GM12801 (cell line): Measurements from ENCODE around the gene USP15.

ENCODE experiments used
- TF ChIP-seq, protein P1 (sequence below): IDR thresholded peaks from one replicate; pipeline ENCODE4 v1.5.1; 2011; ENCODE audit warnings: control low read depth; ENCODE audit not compliant: insufficient read length; ENCODE audit errors: extremely low read depth

The USP15 gene

DNA sequence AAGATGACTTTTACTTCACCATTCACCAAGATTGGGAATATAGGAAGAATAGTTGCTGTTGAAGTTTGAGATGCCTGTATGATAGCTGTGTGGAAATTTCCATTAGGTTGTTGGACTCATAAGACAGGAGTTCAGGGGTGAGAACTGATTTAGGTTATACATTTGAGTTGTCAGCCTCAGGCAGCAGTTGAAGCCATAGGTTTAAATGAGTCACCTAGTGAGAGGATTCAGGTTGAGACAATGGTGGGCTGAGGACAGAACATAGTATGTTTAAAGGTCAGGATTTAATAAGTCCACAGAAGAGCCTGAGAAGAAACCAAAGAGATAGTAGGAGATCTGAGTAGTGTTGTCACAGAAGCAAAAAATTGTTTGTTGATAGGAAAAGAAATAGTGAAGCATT is 142.8 kb downstream of the USP15 start:
- TF ChIP-seq, protein P1, sequence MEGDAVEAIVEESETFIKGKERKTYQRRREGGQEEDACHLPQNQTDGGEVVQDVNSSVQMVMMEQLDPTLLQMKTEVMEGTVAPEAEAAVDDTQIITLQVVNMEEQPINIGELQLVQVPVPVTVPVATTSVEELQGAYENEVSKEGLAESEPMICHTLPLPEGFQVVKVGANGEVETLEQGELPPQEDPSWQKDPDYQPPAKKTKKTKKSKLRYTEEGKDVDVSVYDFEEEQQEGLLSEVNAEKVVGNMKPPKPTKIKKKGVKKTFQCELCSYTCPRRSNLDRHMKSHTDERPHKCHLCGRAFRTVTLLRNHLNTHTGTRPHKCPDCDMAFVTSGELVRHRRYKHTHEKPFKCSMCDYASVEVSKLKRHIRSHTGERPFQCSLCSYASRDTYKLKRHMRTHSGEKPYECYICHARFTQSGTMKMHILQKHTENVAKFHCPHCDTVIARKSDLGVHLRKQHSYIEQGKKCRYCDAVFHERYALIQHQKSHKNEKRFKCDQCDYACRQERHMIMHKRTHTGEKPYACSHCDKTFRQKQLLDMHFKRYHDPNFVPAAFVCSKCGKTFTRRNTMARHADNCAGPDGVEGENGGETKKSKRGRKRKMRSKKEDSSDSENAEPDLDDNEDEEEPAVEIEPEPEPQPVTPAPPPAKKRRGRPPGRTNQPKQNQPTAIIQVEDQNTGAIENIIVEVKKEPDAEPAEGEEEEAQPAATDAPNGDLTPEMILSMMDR = no peak

GRCh38 chr12:62407587-62407986 is 147.4 kb downstream of the USP15 start:
- TF ChIP-seq, protein P1 = no peak

DNA sequence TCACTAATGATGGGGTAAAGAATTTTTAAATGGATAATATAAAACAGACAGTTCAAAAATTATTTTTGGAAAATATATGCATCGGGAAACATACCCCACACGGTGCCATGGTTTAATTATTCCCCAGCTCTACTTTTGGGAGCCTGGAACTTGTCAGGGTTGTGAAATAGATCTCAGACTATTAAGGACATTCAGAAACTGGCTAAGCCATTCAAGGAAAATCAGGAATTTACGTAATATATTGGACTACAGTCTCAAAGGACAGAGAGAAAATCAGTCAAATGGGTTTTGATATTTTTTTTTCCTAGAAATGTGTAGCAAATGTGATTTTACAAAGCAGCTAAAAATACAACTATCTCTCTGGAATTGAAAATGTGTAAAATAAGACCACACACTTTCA is 148.9 kb downstream of the USP15 start:
- TF ChIP-seq, protein P1 = no peak

- TF ChIP-seq, protein P1 = no peak
Observed at GRCh38 chr12:62414180-62414579, 154.0 kb downstream of the USP15 start.

DNA sequence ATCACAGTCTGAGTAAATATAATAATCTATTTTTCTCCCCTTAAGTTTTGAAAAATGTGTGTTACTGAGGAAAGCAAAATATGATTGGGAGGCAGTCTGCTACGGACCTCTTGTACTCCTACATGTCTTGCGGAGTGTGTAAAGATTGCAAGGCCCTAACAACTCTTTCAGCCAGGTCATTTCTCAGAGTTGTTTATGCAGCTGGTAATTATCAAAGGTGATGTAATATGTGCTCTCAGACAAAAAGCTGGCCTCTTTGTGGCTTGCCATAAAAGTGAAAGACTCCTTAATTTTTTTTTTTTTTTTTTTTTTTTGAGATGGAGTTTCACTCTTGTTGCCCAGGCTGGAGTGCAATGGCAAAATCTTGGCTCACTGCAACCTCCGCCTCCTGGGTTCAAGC is 165.9 kb downstream of the USP15 start:
- TF ChIP-seq, protein P1 = no peak

- TF ChIP-seq, protein P1 = no peak
Observed at GRCh38 chr12:62429457-62429856, 169.3 kb downstream of the USP15 start.

DNA sequence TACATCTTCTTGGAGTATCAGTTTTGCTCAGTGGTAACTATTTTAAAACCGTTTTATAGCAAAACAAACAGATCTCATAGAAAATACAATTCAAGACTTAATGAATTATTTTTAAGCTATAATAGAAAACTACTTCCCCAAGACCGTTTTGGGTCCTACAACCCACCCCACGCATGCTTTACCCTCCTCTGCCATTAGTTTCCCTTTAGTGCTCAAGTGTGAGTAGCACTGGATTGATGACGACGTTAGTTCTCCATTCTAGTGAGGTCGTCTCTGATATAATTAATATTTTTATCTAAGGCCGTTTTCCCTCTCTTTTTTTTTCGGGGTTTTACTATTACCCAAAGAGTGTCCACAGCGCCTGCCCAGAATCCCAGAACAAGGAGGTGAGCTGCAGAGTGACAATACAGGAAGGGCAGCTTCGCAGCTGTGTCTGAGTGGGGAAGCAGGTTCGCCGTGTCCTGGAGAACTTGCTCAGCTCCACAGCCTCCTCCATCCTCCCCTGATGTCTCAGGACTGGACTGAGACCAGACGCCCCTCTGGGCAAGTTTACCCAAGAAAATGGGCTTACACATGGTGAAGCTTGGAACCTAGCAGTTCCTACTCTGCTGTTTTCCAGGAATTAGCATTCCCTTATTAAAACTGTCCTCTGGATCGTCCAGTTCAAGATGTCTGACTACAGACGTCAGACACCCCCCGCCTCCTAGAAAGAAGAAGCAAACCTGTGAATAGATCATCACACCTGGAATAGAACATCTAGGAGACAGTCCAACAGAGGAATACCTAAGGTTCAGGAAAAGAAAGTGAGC is 174.5 kb downstream of the USP15 start:
- TF ChIP-seq, protein P1 = no peak
